Colonic mucosa (tissue), 4 donors: ENCODE data around the gene CTAGE1. TPM values are rescaled to one million over a fixed set of nuclear protein-coding genes. Genes with fewer than 3 reads are reported as not detected.
"Not testable (repeated sequence)": the region's sequence is repeated elsewhere in the genome, so short reads cannot be mapped to it uniquely, and the experiment has no call there.

ENCODE experiments used
- DNase-seq: peaks from one replicate; pipeline ENCODE4 v3.0.0-alpha.2; 2020
- H3K27ac ChIP-seq: fragments of 200-600 bp; one replicate; pipeline ENCODE4 v1.8.0; 2021
- H3K27me3 ChIP-seq: fragments of 200-600 bp; one replicate; pipeline ENCODE4 v1.8.0; 2021
- H3K36me3 ChIP-seq: fragments of 200-600 bp; one replicate; pipeline ENCODE4 v1.8.0; 2021
- H3K4me1 ChIP-seq: fragments of 200-600 bp; one replicate; pipeline ENCODE4 v1.8.0; 2021; ENCODE audit warnings: mild to moderate bottlenecking
- H3K4me3 ChIP-seq: fragments of 200-600 bp; one replicate; pipeline ENCODE4 v1.8.0; 2021
- H3K9ac ChIP-seq, 2 donors: one replicate each; pipeline ENCODE4 v1.7.0; 2013; ENCODE audit warnings: control low read depth in 2 of 2, low read depth in 2 of 2, low read length in 2 of 2
- H3K9me3 ChIP-seq: fragments of 200-600 bp; one replicate; pipeline ENCODE4 v1.8.0; 2021
- CTCF ChIP-seq: fragments of 200-600 bp; IDR thresholded peaks from one replicate; pipeline ENCODE4 v1.8.0; 2022; ENCODE audit warnings: antibody characterized with exemption, mild to moderate bottlenecking
- intact Hi-C: fragments of 100-400 bp; cut with DNase I; formaldehyde crosslinking; loops from one replicate; pipeline ENCODE4 v1.14.1; 2022
- total RNA-seq, 2 donors: library from RNA; stranded (reverse); fragmentation: NEBNext Ultra II Directional in 1 of 2; extraction: Animal tissue kit (Norgen Biotek cat#: 25700) in 1 of 2; gene quantifications; one replicate each; pipeline ENCODE4 v1.2.1, GENCODE V29; 2021
- donor health status: healthy.
- donor health status: DM: no; HTN: no; CAD: no.
- donor health status: DM: no; HTN: no; CAD: no.

The CTAGE1 gene
- total RNA-seq, 2 donors from 2014 or later: not detected

- Histone ChIP-seq H3K9me3 (no peaks in the 10 kb centered on the region), H3K27ac (no peak overlapping the region), H3K9ac (no peak overlapping the region), H3K4me3 (no peak overlapping the region), H3K27me3 (no peaks in the 10 kb centered on the region), H3K4me1 (no peaks in the 10 kb centered on the region), H3K36me3 (no peaks in the 10 kb centered on the region)
- intact Hi-C loops: no loop called here
- DNase-seq: no peak
- no peak for TF ChIP-seq CTCF
Observed at GRCh38 chr18:22405142-22405541, 12.6 kb downstream of the CTAGE1 start.

- intact Hi-C loops: no loop called here
Observed at GRCh38 chr18:22403950-22404349, 13.8 kb downstream of the CTAGE1 start.

GRCh38 chr18:22399949-22400348 lies 17.8 kb downstream of the CTAGE1 start:
- no peaks in the 10 kb centered on the region for H3K27me3 ChIP-seq
- no peak overlapping the region for H3K27ac ChIP-seq
- DNase-seq: no peak
- H3K4me3 ChIP-seq: no peak overlapping the region
- H3K9me3 ChIP-seq: no peaks in the 10 kb centered on the region
- TF ChIP-seq CTCF: no peak
- H3K9ac ChIP-seq: no peak overlapping the region
- H3K36me3 ChIP-seq: no peaks in the 10 kb centered on the region
- no peaks in the 10 kb centered on the region for H3K4me1 ChIP-seq
- intact Hi-C loops: no loop called here

More at GRCh38 chr18:22403950-22404349, 13.8 kb downstream of the CTAGE1 start:
- no peaks in the 10 kb centered on the region for H3K4me1 ChIP-seq
- no peak overlapping the region for H3K27ac ChIP-seq
- H3K4me3 ChIP-seq: no peak overlapping the region
- no peak for DNase-seq
- no peak for TF ChIP-seq CTCF
- H3K9ac ChIP-seq: no peak overlapping the region
- H3K27me3 ChIP-seq: no peaks in the 10 kb centered on the region
- no peaks in the 10 kb centered on the region for H3K9me3 ChIP-seq
- H3K36me3 ChIP-seq: no peaks in the 10 kb centered on the region

- DNase-seq: no peak
- Histone ChIP-seq H3K9me3 (no peaks in the 10 kb centered on the region), H3K9ac (no peak overlapping the region), H3K36me3 (no peaks in the 10 kb centered on the region), H3K4me3 (no peak overlapping the region), H3K27me3 (no peaks in the 10 kb centered on the region), H3K27ac (no peak overlapping the region), H3K4me1 (no peaks in the 10 kb centered on the region)
- no peak for TF ChIP-seq CTCF
- intact Hi-C loops: no loop called here
Observed at GRCh38 chr18:22398464-22398863, 19.3 kb downstream of the CTAGE1 start.

- Histone ChIP-seq H3K27me3 (no peaks in the 10 kb centered on the region), H3K36me3 (no peaks in the 10 kb centered on the region), H3K27ac (no peak overlapping the region), H3K9ac (no peak overlapping the region), H3K4me3 (no peak overlapping the region), H3K9me3 (no peaks in the 10 kb centered on the region), H3K4me1 (no peaks in the 10 kb centered on the region)
- no peak for DNase-seq
- no peak for TF ChIP-seq CTCF
- intact Hi-C loops: no loop called here
Observed at GRCh38 chr18:22394428-22394827, 23.3 kb downstream of the CTAGE1 start.

GRCh38 chr18:22393164-22393563 lies 24.6 kb downstream of the CTAGE1 start:
- H3K36me3 ChIP-seq, DNase-seq, H3K4me1 ChIP-seq, H3K9ac ChIP-seq, H3K9me3 ChIP-seq, H3K4me3 ChIP-seq, H3K27me3 ChIP-seq, intact Hi-C loops, H3K27ac ChIP-seq: not testable (repeated sequence)
